ENCODE measurements around the gene ADAM10.
"Not testable (repeated sequence)": the region's sequence is repeated elsewhere in the genome, so short reads cannot be mapped to it uniquely, and the experiment has no call there.

Gene ADAM10

GRCh38 chr15:58749532-58750337 lies at the start of gene ADAM10:
Gene ADAM10, minus strand, starts transcription at chr15:58749707. Its CDS starts 173 bp downstream, at chr15:58749534.
- H3K27me3 Mint-ChIP-seq: no peaks in the 10 kb centered on the region

DNA sequence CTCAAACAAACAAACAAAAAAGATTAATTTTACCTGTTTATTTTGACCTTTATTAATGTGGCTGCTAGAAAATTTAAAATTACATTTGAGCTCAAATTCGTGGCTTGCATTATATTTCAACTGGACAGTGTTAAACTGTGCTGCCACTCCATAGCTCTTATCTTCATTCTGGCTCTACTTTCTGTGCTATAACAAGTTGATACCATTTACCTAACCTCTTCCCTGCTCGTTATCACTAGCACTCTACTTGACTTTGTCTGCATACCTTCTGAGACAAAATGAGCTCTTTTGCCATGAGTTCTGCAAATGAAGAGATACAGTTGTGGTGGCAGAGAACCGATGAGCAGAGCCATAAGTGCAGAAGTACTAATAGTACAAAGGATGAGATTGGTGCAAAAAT lies 48.0 kb upstream of the ADAM10 start:
- Mint-ChIP-seq H3K27me3 (no peaks in the 10 kb centered on the region), H3K4me3 (no peak overlapping the region), H3K36me3 (peaks cover 7% of the 10 kb centered on the region), H3K4me1 (peaks cover 34% of the 10 kb centered on the region), H3K27ac (no peak overlapping the region), H3K9me3 (no peaks in the 10 kb centered on the region)

More at GRCh38 chr15:58749532-58750337, at the start of gene ADAM10:
- H3K27ac Mint-ChIP-seq: peak within 1 kb of the TSS; percentile 97
- peak within 1 kb of the TSS; percentile 97 for H3K4me3 Mint-ChIP-seq
- peaks cover 3% of the 10 kb centered on the region for H3K36me3 Mint-ChIP-seq
- H3K4me1 Mint-ChIP-seq: peaks cover 41% of the 10 kb centered on the region
- H3K9me3 Mint-ChIP-seq: no peaks in the 10 kb centered on the region

- Mint-ChIP-seq H3K27ac (peak overlapping the region; percentile 27), H3K4me3 (no peak overlapping the region), H3K27me3 (no peaks in the 10 kb centered on the region), H3K9me3 (no peaks in the 10 kb centered on the region), H3K36me3 (peaks cover 8% of the 10 kb centered on the region), H3K4me1 (peaks cover 34% of the 10 kb centered on the region)
These were observed 46.3 kb upstream of the ADAM10 start for GRCh38 chr15:58795825-58796224.

DNA sequence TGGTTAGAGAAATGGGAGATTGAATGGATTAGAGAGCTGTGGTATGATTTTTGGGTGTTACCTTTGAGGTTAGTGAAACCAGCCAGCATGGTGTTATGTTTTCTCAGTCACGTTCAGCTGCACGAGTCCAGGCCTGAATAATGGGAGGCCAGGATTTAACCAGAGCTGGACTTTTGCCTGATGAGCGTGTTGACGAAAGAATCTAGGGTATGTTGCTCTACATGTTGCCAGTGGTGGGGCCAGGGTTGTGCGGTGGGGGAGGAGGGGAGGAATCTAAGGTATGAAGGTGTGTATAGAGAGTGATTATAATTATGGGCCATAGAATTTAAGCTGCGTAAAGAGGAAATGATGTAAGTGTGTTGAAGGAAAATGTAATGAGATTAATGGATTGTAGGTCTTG lies 44.4 kb upstream of the ADAM10 start:
- peak overlapping the region; percentile 63 for H3K27ac Mint-ChIP-seq
- H3K36me3 Mint-ChIP-seq: peaks cover 14% of the 10 kb centered on the region
- H3K27me3 Mint-ChIP-seq: no peaks in the 10 kb centered on the region
- H3K4me1 Mint-ChIP-seq: peaks cover 22% of the 10 kb centered on the region
- H3K9me3 Mint-ChIP-seq: no peaks in the 10 kb centered on the region
- H3K4me3 Mint-ChIP-seq: no peak overlapping the region

GRCh38 chr15:58788056-58788710 lies 38.7 kb upstream of the ADAM10 start:
- peaks cover 19% of the 10 kb centered on the region for H3K36me3 Mint-ChIP-seq
- H3K4me1 Mint-ChIP-seq: no peaks in the 10 kb centered on the region
- no peaks in the 10 kb centered on the region for H3K9me3 Mint-ChIP-seq

GRCh38 chr15:58785355-58785754 lies 35.8 kb upstream of the ADAM10 start:
- no peaks in the 10 kb centered on the region for H3K9me3 Mint-ChIP-seq
- no peak overlapping the region for H3K27ac Mint-ChIP-seq
- H3K27me3 Mint-ChIP-seq: no peaks in the 10 kb centered on the region
- no peak overlapping the region for H3K4me3 Mint-ChIP-seq
- peaks cover 16% of the 10 kb centered on the region for H3K36me3 Mint-ChIP-seq
- H3K4me1 Mint-ChIP-seq: peaks cover 4% of the 10 kb centered on the region

More at GRCh38 chr15:58788056-58788710, 38.7 kb upstream of the ADAM10 start:
- Mint-ChIP-seq H3K4me3 (no peak overlapping the region), H3K27ac (no peak overlapping the region), H3K27me3 (no peaks in the 10 kb centered on the region)

DNA sequence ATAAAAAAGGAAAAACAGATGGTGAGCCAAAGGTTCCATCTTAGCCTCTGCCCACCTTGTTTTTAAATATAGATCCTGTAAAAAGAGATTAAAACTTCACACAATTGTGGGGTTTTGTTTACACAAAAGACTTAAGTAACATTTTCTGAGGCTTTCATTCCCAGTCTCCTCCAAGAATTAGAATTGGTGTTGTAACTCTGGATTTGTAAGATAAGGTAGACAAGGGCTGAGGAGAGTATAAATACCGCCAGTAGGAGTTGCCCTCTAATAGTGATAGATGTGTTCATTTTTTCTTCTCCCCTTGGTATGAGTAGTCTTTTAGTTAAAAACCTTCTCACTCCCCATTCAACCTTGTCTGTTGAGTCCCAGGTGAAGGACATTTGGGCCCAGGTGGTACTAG lies 30.0 kb upstream of the ADAM10 start:
- Mint-ChIP-seq H3K4me1 (peaks cover 15% of the 10 kb centered on the region), H3K4me3 (no peak overlapping the region), H3K27ac (no peak overlapping the region), H3K36me3 (peaks cover 10% of the 10 kb centered on the region), H3K27me3 (no peaks in the 10 kb centered on the region), H3K9me3 (no peaks in the 10 kb centered on the region)

DNA sequence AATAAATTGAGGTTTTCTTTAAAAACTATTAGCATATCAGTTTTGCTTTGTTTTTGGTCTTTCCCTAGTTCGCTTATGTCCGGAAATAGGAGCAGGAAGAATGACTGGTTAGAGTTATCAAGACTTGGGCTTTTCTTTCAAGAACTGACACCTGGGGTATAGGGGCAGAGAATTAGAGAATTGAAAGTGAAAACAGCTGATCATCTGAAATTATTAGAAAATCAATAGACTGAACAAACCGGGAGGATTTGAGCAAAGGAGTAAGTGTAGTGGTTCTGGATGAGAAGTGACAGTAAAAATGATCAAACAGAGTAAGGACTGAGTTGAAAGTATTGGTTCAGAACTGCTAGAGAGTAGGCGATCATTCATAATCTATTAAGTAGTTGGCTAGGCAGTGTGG lies 27.6 kb upstream of the ADAM10 start:
- no peak overlapping the region for H3K4me3 Mint-ChIP-seq
- peak overlapping the region; percentile 26 for H3K27ac Mint-ChIP-seq
- H3K9me3 Mint-ChIP-seq: no peaks in the 10 kb centered on the region
- H3K27me3 Mint-ChIP-seq: no peaks in the 10 kb centered on the region
- H3K4me1 Mint-ChIP-seq: peaks cover 11% of the 10 kb centered on the region
- peaks cover 5% of the 10 kb centered on the region for H3K36me3 Mint-ChIP-seq

GRCh38 chr15:58775402-58775801 lies 25.9 kb upstream of the ADAM10 start:
- Mint-ChIP-seq H3K27me3 (no peaks in the 10 kb centered on the region), H3K4me3 (no peak overlapping the region), H3K9me3 (no peaks in the 10 kb centered on the region), H3K4me1 (peaks cover 15% of the 10 kb centered on the region), H3K27ac (no peak overlapping the region), H3K36me3 (peaks cover 1% of the 10 kb centered on the region)

DNA sequence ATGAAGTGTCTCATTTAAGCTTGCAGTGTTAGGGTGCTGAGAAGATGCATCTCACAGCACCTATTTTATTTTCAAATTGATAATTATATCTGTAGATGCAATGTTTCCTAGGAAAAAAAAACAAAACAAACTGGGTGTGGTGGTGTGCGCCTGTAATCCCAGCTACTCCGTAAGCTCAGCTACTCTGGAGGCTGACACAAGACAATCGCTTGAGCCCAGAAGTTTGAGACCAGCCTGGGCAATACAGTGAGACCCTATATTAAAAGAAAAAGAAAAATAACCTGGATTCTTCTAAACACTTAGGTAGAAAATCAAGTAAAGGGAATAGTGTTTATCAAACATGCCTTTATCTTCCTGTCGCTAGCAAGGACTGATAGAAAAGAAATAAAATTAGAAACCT lies 23.5 kb upstream of the ADAM10 start:
- Mint-ChIP-seq H3K4me3 (peak overlapping the region; percentile 92), H3K27me3 (no peaks in the 10 kb centered on the region), H3K36me3 (peaks cover 1% of the 10 kb centered on the region), H3K27ac (no peak overlapping the region), H3K9me3 (no peaks in the 10 kb centered on the region), H3K4me1 (peaks cover 16% of the 10 kb centered on the region)

- H3K36me3 Mint-ChIP-seq: no peaks in the 10 kb centered on the region
- peak overlapping the region; percentile 92 for H3K4me3 Mint-ChIP-seq
- H3K9me3 Mint-ChIP-seq: no peaks in the 10 kb centered on the region
- H3K27ac Mint-ChIP-seq: peak overlapping the region; percentile 62
- peaks cover 10% of the 10 kb centered on the region for H3K4me1 Mint-ChIP-seq
- no peaks in the 10 kb centered on the region for H3K27me3 Mint-ChIP-seq
These were observed 22.2 kb upstream of the ADAM10 start for GRCh38 chr15:58771621-58772250.

DNA sequence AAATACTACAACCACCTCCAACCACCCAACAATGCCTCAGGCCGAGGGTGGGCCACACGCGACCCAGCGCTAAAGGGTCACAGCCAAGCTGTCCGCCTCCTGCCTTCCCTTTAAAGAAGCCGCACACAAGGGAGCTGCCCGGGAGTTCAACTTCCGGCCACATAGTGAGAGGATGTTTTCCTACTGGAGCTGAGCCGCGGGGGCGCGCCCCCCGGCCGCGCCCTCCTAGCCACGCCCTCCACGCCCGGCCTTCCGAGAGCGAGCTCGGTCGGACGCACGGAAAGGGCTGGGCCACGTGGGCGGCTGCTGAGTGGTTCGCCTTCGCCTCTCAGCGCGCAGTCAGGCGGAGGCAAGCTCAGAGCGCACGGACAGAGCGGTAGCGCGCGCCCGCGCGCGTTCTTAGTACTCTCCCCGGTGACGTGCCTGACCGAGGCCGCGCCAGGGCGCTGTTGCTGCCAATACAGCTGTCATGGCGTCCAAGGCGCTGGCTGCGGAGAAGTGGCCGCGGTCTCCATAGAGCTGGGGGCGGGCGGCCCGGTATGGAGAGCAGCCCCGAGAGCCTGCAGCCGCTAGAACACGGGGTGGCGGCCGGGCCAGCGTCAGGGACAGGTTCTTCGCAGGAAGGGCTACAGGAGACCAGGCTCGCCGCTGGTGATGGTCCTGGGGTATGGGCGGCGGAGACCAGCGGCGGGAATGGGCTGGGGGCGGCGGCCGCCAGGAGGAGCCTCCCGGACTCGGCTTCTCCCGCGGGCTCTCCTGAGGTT lies 21.5 kb upstream of the ADAM10 start, which contains the start of gene MINDY2:
Gene MINDY2 (plus strand): TSS at position 446 of the 764 bp plus-strand sequence. CDS start 94 bp downstream, at position 540.
- H3K27ac Mint-ChIP-seq: peak within 1 kb of the TSS; percentile 76
- H3K4me3 Mint-ChIP-seq: peak within 1 kb of the TSS; percentile 92
- H3K36me3 Mint-ChIP-seq: no peaks in the 10 kb centered on the region
- peaks cover 13% of the 10 kb centered on the region for H3K4me1 Mint-ChIP-seq
- no peaks in the 10 kb centered on the region for H3K9me3 Mint-ChIP-seq
- no peaks in the 10 kb centered on the region for H3K27me3 Mint-ChIP-seq

- peaks cover 13% of the 10 kb centered on the region for H3K4me1 Mint-ChIP-seq
- no peaks in the 10 kb centered on the region for H3K27me3 Mint-ChIP-seq
- no peaks in the 10 kb centered on the region for H3K9me3 Mint-ChIP-seq
These were observed 21.0 kb upstream of the ADAM10 start for GRCh38 chr15:58770519-58770856.

GRCh38 chr15:58768601-58769004 lies 19.1 kb upstream of the ADAM10 start:
- H3K9me3 Mint-ChIP-seq, H3K4me3 Mint-ChIP-seq, H3K27me3 Mint-ChIP-seq, H3K36me3 Mint-ChIP-seq: not testable (repeated sequence)
- peak overlapping the region; percentile 41 for H3K27ac Mint-ChIP-seq
- peaks cover 13% of the 10 kb centered on the region for H3K4me1 Mint-ChIP-seq

More at GRCh38 chr15:58770519-58770856, 21.0 kb upstream of the ADAM10 start:
- H3K36me3 Mint-ChIP-seq: no peaks in the 10 kb centered on the region
- peak overlapping the region; percentile 76 for H3K27ac Mint-ChIP-seq
- H3K4me3 Mint-ChIP-seq: peak overlapping the region; percentile 92

DNA sequence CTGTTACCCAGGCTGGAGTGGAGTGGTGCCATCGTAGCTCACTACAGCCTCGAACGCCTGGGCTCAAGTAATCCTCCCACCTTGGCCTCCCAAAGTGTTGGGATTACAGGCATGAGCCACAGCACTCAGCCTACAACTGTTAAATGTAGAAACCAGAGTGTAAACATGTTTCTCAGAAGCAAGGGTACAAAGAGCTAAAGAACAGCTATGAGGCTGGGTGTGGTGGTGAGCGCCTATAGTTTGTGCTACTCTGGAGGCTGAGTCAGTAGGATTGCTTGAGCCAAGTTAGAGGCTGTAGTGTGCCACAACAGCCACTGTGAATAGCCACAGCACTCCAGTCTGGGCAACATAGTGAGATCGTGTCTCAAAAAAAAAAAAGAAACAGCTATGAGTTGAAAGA lies 16.8 kb upstream of the ADAM10 start:
- peak overlapping the region; percentile 89 for H3K27ac Mint-ChIP-seq
- no peaks in the 10 kb centered on the region for H3K9me3 Mint-ChIP-seq
- no peaks in the 10 kb centered on the region for H3K27me3 Mint-ChIP-seq
- H3K4me3 Mint-ChIP-seq: no peak overlapping the region
- no peaks in the 10 kb centered on the region for H3K36me3 Mint-ChIP-seq
- H3K4me1 Mint-ChIP-seq: peaks cover 13% of the 10 kb centered on the region

Measured in activated naive CD4-positive, alpha-beta T cell treated with anti-CD3 and anti-CD28 coated beads, Interleukin-2, amount 50 U/mL, for 24 hours (primary cell).